ENCODE data around the gene CACNA1G.

- no peak for TF ChIP-seq E2F5 (CRISPR knock-in tag; IDR thresholded peaks at IDR 0.05)
- no peak for TF ChIP-seq NR3C1 (CRISPR knock-in tag; conservative IDR thresholded peaks at IDR 0.05; ENCODE audit: low read depth)
- TF ChIP-seq MAX (CRISPR knock-in tag; IDR thresholded peaks at IDR 0.05), result peak; percentile 54; the same call in 1 of the 2 replicates
- no peak for TF ChIP-seq CTCF (IDR thresholded peaks at IDR 0.05)
- TF ChIP-seq ESRRA (CRISPR knock-in tag; IDR thresholded peaks at IDR 0.05; ENCODE audit: borderline replicate concordance), result 0 out of 2 replicates have a peak, but pooled peaks have one; percentile 25
- TF ChIP-seq NR1H2 (CRISPR knock-in tag; IDR thresholded peaks at IDR 0.05), result no peak
- TF ChIP-seq PREB (CRISPR knock-in tag; IDR thresholded peaks at IDR 0.05; ENCODE audit: borderline replicate concordance), result no peak
- no peak for TF ChIP-seq CREB1 (CRISPR knock-in tag; IDR thresholded peaks at IDR 0.05)
- TF ChIP-seq JUN (CRISPR knock-in tag; IDR thresholded peaks at IDR 0.05), result no peak
- no peak for TF ChIP-seq RORB (CRISPR knock-in tag; IDR thresholded peaks at IDR 0.05)
Observed at GRCh38 chr17:50532452-50533024, 28.0 kb upstream of the CACNA1G start, which contains the start of gene EPN3.
